Measurements from ENCODE around the gene SRD5A2.

- TF ChIP-seq EZH2 (IDR thresholded peaks at IDR 0.05), result no peak
- TF ChIP-seq CTCF (IDR thresholded peaks at IDR 0.05 in 2 of 3, conservative IDR thresholded peaks at IDR 0.05 in 1 of 3; ENCODE audit: borderline replicate concordance in 1 of 3, insufficient read depth in 1 of 3, low read depth in 2 of 3, low read length in 2 of 3), result no peak
- no peak for TF ChIP-seq JUND (IDR thresholded peaks at IDR 0.05)
- no peak for TF ChIP-seq POLR2AphosphoS5 (IDR thresholded peaks at IDR 0.05; ENCODE audit: low read depth, low read length)
- no peak for TF ChIP-seq POLR2A (IDR thresholded peaks at IDR 0.05; ENCODE audit: borderline replicate concordance, extremely low read depth, insufficient read depth, insufficient read length)
- TF ChIP-seq CBX3 (IDR thresholded peaks at IDR 0.05; ENCODE audit: low read depth), result no peak
- no peak for TF ChIP-seq MAX (IDR thresholded peaks at IDR 0.05)
- TF ChIP-seq CEBPB (IDR thresholded peaks at IDR 0.05; ENCODE audit: low read depth), result no peak
- no peak for TF ChIP-seq REST (IDR thresholded peaks at IDR 0.05; ENCODE audit: low read depth)
- no peak for TF ChIP-seq SIN3A (IDR thresholded peaks at IDR 0.05; ENCODE audit: low read depth)
- no peak for TF ChIP-seq RAD21 (IDR thresholded peaks at IDR 0.05; ENCODE audit: low read depth)
Measured at GRCh38 chr2:31547485-31547884, 33.3 kb downstream of the SRD5A2 start.

Measured in HCT116 (cell line).